ENCODE results near the gene VPS8.

DNA sequence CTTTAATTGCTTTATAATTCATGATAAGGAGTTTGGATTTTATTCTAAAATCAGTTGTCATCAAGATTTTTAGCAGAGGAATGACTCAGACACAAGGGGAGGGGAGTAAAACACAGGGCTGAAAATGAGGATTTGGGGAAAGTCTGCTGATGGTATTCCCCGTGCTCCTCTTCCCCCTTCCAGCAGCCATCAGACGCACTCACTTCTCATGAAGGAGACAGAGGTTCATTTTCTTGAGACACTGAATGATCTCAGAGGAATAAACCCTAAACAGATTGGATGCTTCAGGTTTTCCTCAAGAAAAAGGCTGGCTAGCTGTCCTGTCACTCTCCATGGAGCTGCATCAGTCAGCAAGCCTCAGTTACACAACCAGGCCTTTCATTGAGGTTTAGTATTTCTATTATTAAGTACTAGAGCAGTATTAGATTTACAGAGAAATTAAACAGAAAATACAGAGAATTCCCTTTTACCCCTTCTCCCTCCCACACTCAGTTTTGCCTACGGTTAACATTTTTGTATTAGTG lies 174.5 kb downstream of the VPS8 start:
- TF ChIP-seq POLR2A (IDR thresholded peaks at IDR 0.05; ENCODE audit: low read depth, low read length) (no peak), TAF1 (IDR thresholded peaks at IDR 0.05; ENCODE audit: low read depth, low read length) (no peak), POLR2AphosphoS5 (IDR thresholded peaks at IDR 0.05; ENCODE audit: low read depth, low read length) (no peak), POU2F2 (IDR thresholded peaks at IDR 0.05; ENCODE audit: low read depth, low read length) (no peak), PAX5 (IDR thresholded peaks at IDR 0.05; ENCODE audit: insufficient read depth, low read length, severe bottlenecking) (no peak), SPI1 (IDR thresholded peaks at IDR 0.05; ENCODE audit: low read depth, low read length) (no peak)

Data from GM12891 (cell line).